GM12878 (cell line): ENCODE measurements around the gene EEFSEC. TPM values are rescaled to one million over a fixed set of nuclear protein-coding genes. Genes with fewer than 3 reads are reported as not detected.

Experiments
- ATAC-seq: fragments of 200-7000 bp; cut with Tn5 transposase; 3 replicates; pipeline ENCODE4 v1.9.1; 2020; ENCODE audit warnings: mild to moderate bottlenecking, moderate library complexity
- BruUV-seq: library from RNA; stranded (reverse); fragments of 400-500 nt; replicated peaks from 2 replicates; lab custom pipeline; 2021; lab: Mats Ljungman, UMichigan
- CTCF ChIA-PET: fragments of 300-600 bp; sonication (Branson Sonifier 250); formaldehyde crosslinking; extraction: SDS; loops from one replicate; lab custom pipeline; 2021; ENCODE audit warnings: inconsistent platforms; lab: Yijun Ruan, JAX
- POLR2A ChIA-PET: fragments of 350-600 bp; formaldehyde crosslinking; extraction: SDS; loops from one replicate; lab custom pipeline; 2021; ENCODE audit warnings: inconsistent platforms; lab: Charles Lee
- RAD21 ChIA-PET: fragments of 300-600 bp; sonication (Branson Sonifier 250); formaldehyde crosslinking; loops from one replicate; lab custom pipeline; 2023; ENCODE audit warnings: antibody characterized with exemption; ENCODE audit not compliant: unreplicated experiment; lab: Charles Lee
- SMC1A ChIA-PET: fragments of 300-600 bp; sonication (Branson Sonifier 250); formaldehyde crosslinking; loops from one replicate; lab custom pipeline; 2023; ENCODE audit not compliant: unreplicated experiment, uncharacterized antibody; lab: Charles Lee
- DNase-seq: peaks from one replicate; pipeline ENCODE4 v3.0.0-alpha.2; 2011; ENCODE audit warnings: low read depth, low spot score
- FAIRE-seq: peaks from 3 replicates; lab custom pipeline; 2011; peaks lifted over from hg19 to GRCh38; lab: Jason Lieb, UNC
- H2AFZ ChIP-seq: 2 replicates; pipeline ENCODE4 v1.6.0; 2011; ENCODE audit warnings: low read depth, low read length, control low read depth; ENCODE audit not compliant: control insufficient read depth
- H3K27ac ChIP-seq: 2 replicates; pipeline ENCODE4 v1.5.1; 2011; ENCODE audit warnings: control low read depth; ENCODE audit not compliant: control insufficient read depth, insufficient read depth
- H3K27me3 ChIP-seq, 2 experiments: replicated peaks in 1 of 2; 2 replicates each; pipeline versions ENCODE4 v1.6.0 to v1.6.1; 2011; ENCODE audit warnings: low read length in 1 of 2; ENCODE audit not compliant: control insufficient read depth in 2 of 2, insufficient read depth in 2 of 2
- H3K36me3 ChIP-seq, 2 experiments: 2 replicates each; pipeline ENCODE4 v1.5.1; 2011; ENCODE audit warnings: low read length in 1 of 2; ENCODE audit not compliant: control insufficient read depth in 2 of 2, insufficient read depth in 2 of 2
- H3K4me1 ChIP-seq: 2 replicates; pipeline ENCODE4 v1.6.1; 2011; ENCODE audit warnings: mild to moderate bottlenecking, low read length, moderate library complexity, mixed read lengths; ENCODE audit not compliant: control insufficient read depth, insufficient read depth
- H3K4me2 ChIP-seq: 2 replicates; pipeline ENCODE4 v1.6.0; 2011; ENCODE audit warnings: control low read depth; ENCODE audit not compliant: control insufficient read depth, insufficient read depth
- H3K4me3 ChIP-seq: fragments of 200-600 bp; sonication (generic); 2 replicates; pipeline ENCODE4 v1.5.1; 2016
- H3K79me2 ChIP-seq: 2 replicates; pipeline ENCODE4 v1.6.0; 2011; ENCODE audit warnings: low read length; ENCODE audit not compliant: control insufficient read depth, insufficient read depth
- H3K9ac ChIP-seq: 2 replicates; pipeline ENCODE4 v1.8.0; 2011; ENCODE audit warnings: low read length, control low read depth, mixed read lengths; ENCODE audit not compliant: control insufficient read depth, insufficient read depth
- H3K9me3 ChIP-seq: replicated peaks from 3 replicates; pipeline ENCODE4 v1.5.1; 2011; ENCODE audit warnings: mild to moderate bottlenecking, low read length; ENCODE audit not compliant: control insufficient read depth, insufficient read depth
- H4K20me1 ChIP-seq: 2 replicates; pipeline ENCODE4 v1.6.0; 2011; ENCODE audit not compliant: control insufficient read depth, insufficient read depth
- ATF2 ChIP-seq: IDR thresholded peaks from 2 replicates; pipeline ENCODE4 v1.6.1; 2012; ENCODE audit warnings: low read length, inconsistent platforms
- HDGF ChIP-seq: fragments of 450-650 bp; IDR thresholded peaks from 2 replicates; pipeline ENCODE4 v1.6.1; 2016; ENCODE audit warnings: antibody characterized with exemption
- MYC ChIP-seq: IDR thresholded peaks from 2 replicates; pipeline ENCODE4 v1.6.1; 2011; ENCODE audit warnings: mild to moderate bottlenecking, low read length, moderate library complexity, inconsistent platforms; ENCODE audit not compliant: insufficient read depth, insufficient replicate concordance, insufficient read length, severe bottlenecking
- NRF1 ChIP-seq: conservative IDR thresholded peaks from 2 replicates; pipeline ENCODE4 v1.6.1; 2011; ENCODE audit warnings: mild to moderate bottlenecking, low read depth, low read length, improper control_type of control experiment
- WGBS: methylation state at CpG from one replicate; pipeline ENCODE4 v1.1.6; 2016; ENCODE audit warnings: low lambda C conversion rate; ENCODE audit not compliant: insufficient replicate concordance, insufficient coverage; ENCODE audit errors: missing lambda C conversion rate; 5-methylcytosine and 5-hydroxymethylcytosine counted together
- in situ Hi-C: fragments of 300-500 bp; cut with MboI; formaldehyde crosslinking; loops from 9 replicates; pipeline ENCODE4 v1.14.3; 2018; ENCODE audit warnings: mixed read lengths
- intact Hi-C: fragments of 100-400 bp; cut with micrococcal nuclease; formaldehyde crosslinking; loops from one replicate; pipeline ENCODE4 v1.14.2; 2022; ENCODE audit not compliant: unreplicated experiment
- polyA plus RNA-seq, 11 experiments: library from polyadenylated mRNA; depleted of rRNA in 4 of 11; unstranded in 6 of 11; stranded (reverse) in 5 of 11; fragments of >200 nt; fragmentation: Nextera tagmentation in 4 of 11; fragmentation: Illumina TruSeq in 1 of 11; extraction: Ambion mirVana in 4 of 11; extraction: Trizol in 1 of 11; gene quantifications; 1 replicate in 1 of 11; 2 replicates in 10 of 11; pipeline versions ENCODE4 v1.2.1 to v1.2.3, GENCODE V29; 2011 to 2016; ENCODE audit warnings: inconsistent platforms in 2 of 11, missing spikeins in 2 of 11, low read depth in 1 of 11
- total RNA-seq, 4 experiments: library from RNA; depleted of rRNA in 3 of 4; stranded (reverse); fragments of >200 nt in 3 of 4; fragmentation: Illumina TruSeq in 1 of 4; extraction: Trizol in 1 of 4; gene quantifications; 2 replicates each; pipeline versions ENCODE4 v1.2.1 to v1.2.3, GENCODE V29; 2013 to 2021

EEFSEC gene
- total and polyA plus RNA-seq, 10 of the 15 experiments (the other 5 are each of a cell fraction or from before 2014, with no cell fraction given): 0.29 to 29.1 (median 16.1) TPM

- no peak for TF ChIP-seq NRF1
- no peak for TF ChIP-seq HDGF
Measured at GRCh38 chr3:128383316-128384235, 230.3 kb downstream of the EEFSEC start (continued).

GRCh38 chr3:128385080-128385832 lies 232.0 kb downstream of the EEFSEC start:
- Histone ChIP-seq H3K4me3 (no peak overlapping the region), H3K36me3 (no peaks in the 10 kb centered on the region; a peak in 1 of 4 replicates), H3K9me3 (no peaks in the 10 kb centered on the region), H4K20me1 (0 out of 2 replicates have a peak, but pooled peaks cover 2% of the 10 kb centered on the region), H2AFZ (no peak overlapping the region), H3K27me3 (no peaks in the 10 kb centered on the region), H3K79me2 (no peaks in the 10 kb centered on the region), H3K27ac (no peak overlapping the region), H3K9ac (no peak overlapping the region), H3K4me1 (no peaks in the 10 kb centered on the region), H3K4me2 (no peak overlapping the region)
- in situ Hi-C loops (no loop called here), intact Hi-C loops (no loop called here)
- TF ChIP-seq ATF2: no peak
- TF ChIP-seq MYC: no peak
- ChIA-PET RAD21 (no interaction called here), POLR2A (no interaction called here), CTCF (no interaction called here), SMC1A (interaction anchor here (1.0 kb wide), 1 partner anchor 36 kb away, joined by 3 read pairs; no protein-coding TSS in a partner anchor)
- no peak for FAIRE-seq
- no peak for DNase-seq
- no peak for ATAC-seq
- BruUV-seq: no TSS peak
- WGBS: 81% methylated on average over 11 of the region's 11 CpGs
